PC-9 (cell line): ENCODE measurements around the gene WRAP53. TPM values are rescaled to one million over a fixed set of nuclear protein-coding genes. Genes with fewer than 3 reads are reported as not detected.

ENCODE experiments used
- BruUV-seq: library from RNA; stranded (reverse); fragments of 400-500 nt; replicated peaks from 2 replicates; lab custom pipeline; 2021; lab: Mats Ljungman, UMichigan
- CTCF ChIA-PET: fragments of 300-600 bp; sonication (Branson Sonifier 250); formaldehyde crosslinking; loops from one replicate; lab custom pipeline; 2022; ENCODE audit warnings: antibody characterized with exemption; lab: Charles Lee
- POLR2A ChIA-PET: fragments of 300-600 bp; sonication (Branson Sonifier 250); formaldehyde crosslinking; loops from one replicate; lab custom pipeline; 2022; ENCODE audit warnings: antibody characterized with exemption; ENCODE audit not compliant: unreplicated experiment; lab: Charles Lee
- DNase-seq, 2 experiments: peaks; one replicate each; pipeline versions ENCODE4 v3.0.0 to v3.0.0-alpha.2; 2015 to 2022; ENCODE audit warnings: mixed read lengths in 1 of 2
- H2AFZ ChIP-seq: fragments of 200-600 bp; sonication (generic); 2 replicates; pipeline ENCODE4 v1.8.1; 2017; ENCODE audit warnings: antibody characterized with exemption
- H3F3A ChIP-seq: fragments of 200-600 bp; sonication (generic); 2 replicates; pipeline ENCODE4 v1.8.1; 2017; ENCODE audit warnings: antibody characterized with exemption, mild to moderate bottlenecking, low read depth; ENCODE audit not compliant: insufficient read depth
- H3K27ac ChIP-seq: fragments of 200-600 bp; sonication (generic); 2 replicates; pipeline ENCODE4 v1.6.1; 2016; ENCODE audit warnings: mixed run types
- H3K27me3 ChIP-seq: fragments of 200-600 bp; sonication (generic); 2 replicates; pipeline ENCODE4 v1.6.1; 2016; ENCODE audit warnings: low read depth, mixed run types; ENCODE audit not compliant: insufficient read depth
- H3K36me3 ChIP-seq: fragments of 200-600 bp; sonication (generic); 2 replicates; pipeline ENCODE4 v1.6.1; 2016; ENCODE audit warnings: low read depth, mixed run types
- H3K4me1 ChIP-seq: fragments of 200-600 bp; sonication (generic); replicated peaks from 2 replicates; pipeline ENCODE4 v1.6.1; 2016; ENCODE audit warnings: mixed run types; ENCODE audit not compliant: insufficient read depth
- H3K4me2 ChIP-seq: fragments of 200-600 bp; sonication (generic); 2 replicates; pipeline ENCODE4 v1.6.1; 2017; ENCODE audit warnings: mixed run types
- H3K4me3 ChIP-seq: fragments of 200-600 bp; sonication (generic); 2 replicates; pipeline ENCODE4 v1.6.1; 2016; ENCODE audit warnings: mixed run types
- H3K79me2 ChIP-seq: fragments of 200-600 bp; sonication (generic); 2 replicates; pipeline ENCODE4 v1.6.1; 2017; ENCODE audit warnings: low read depth, mixed run types
- H3K9me2 ChIP-seq: fragments of 200-600 bp; sonication (generic); 2 replicates; pipeline ENCODE4 v1.8.1; 2017; ENCODE audit warnings: mild to moderate bottlenecking; ENCODE audit not compliant: insufficient read depth
- H3K9me3 ChIP-seq: fragments of 200-600 bp; sonication (generic); 2 replicates; pipeline ENCODE4 v1.8.1; 2016; ENCODE audit warnings: low read depth; ENCODE audit not compliant: insufficient read depth
- H4K20me1 ChIP-seq: fragments of 200-600 bp; sonication (generic); 2 replicates; pipeline ENCODE4 v1.8.1; 2017; ENCODE audit not compliant: insufficient read depth
- CTCF ChIP-seq: fragments of 200-600 bp; sonication (generic); conservative IDR thresholded peaks from 2 replicates; pipeline ENCODE4 v1.6.1; 2017; ENCODE audit warnings: mixed run types, antibody characterized with exemption, mild to moderate bottlenecking, moderate library complexity
- EZH2 ChIP-seq: fragments of 200-600 bp; sonication (generic); IDR thresholded peaks from 2 replicates; pipeline ENCODE4 v1.8.0; 2017; ENCODE audit warnings: antibody characterized with exemption, low read depth
- intact Hi-C: fragments of 100-400 bp; cut with micrococcal nuclease; formaldehyde crosslinking; loops from one replicate; pipeline ENCODE4 v1.10.0; 2022; ENCODE audit not compliant: unreplicated experiment
- total RNA-seq: library from RNA; stranded (reverse); gene quantifications from 2 replicates; pipeline ENCODE4 v1.2.3, GENCODE V29; 2021

WRAP53 gene
- total RNA-seq, 1 experiment from 2014 or later: 31.9 TPM

- Histone ChIP-seq H2AFZ (no peak overlapping the region), H3K9me3 (no peaks in the 10 kb centered on the region), H3K79me2 (no peaks in the 10 kb centered on the region), H3K4me3 (no peak overlapping the region), H3K36me3 (no peaks in the 10 kb centered on the region), H4K20me1 (no peaks in the 10 kb centered on the region), H3K27ac (no peak overlapping the region), H3K9me2 (no peaks in the 10 kb centered on the region), H3K4me2 (no peak overlapping the region), H3K27me3 (peaks cover 11% of the 10 kb centered on the region), H3F3A (peaks cover 5% of the 10 kb centered on the region; the same call in 1 of the 2 replicates), H3K4me1 (no peaks in the 10 kb centered on the region)
- ChIA-PET POLR2A (no interaction called here), CTCF (no interaction called here)
- no TSS peak for BruUV-seq
- no peak for DNase-seq
- TF ChIP-seq CTCF: no peak
- no peak for TF ChIP-seq EZH2
- intact Hi-C loops: no loop called here
These were observed 35.6 kb upstream of the WRAP53 start for GRCh38 chr17:7652388-7653356.

- H3K27ac ChIP-seq: no peak overlapping the region
- no peak for TF ChIP-seq EZH2
- TF ChIP-seq CTCF: no peak
- no peaks in the 10 kb centered on the region for H3K36me3 ChIP-seq
- intact Hi-C loops: no loop called here
- peaks cover 11% of the 10 kb centered on the region for H3K27me3 ChIP-seq
- DNase-seq: no peak
- peaks cover 4% of the 10 kb centered on the region; the same call in 1 of the 2 replicates for H3F3A ChIP-seq
- H3K9me3 ChIP-seq: no peaks in the 10 kb centered on the region
- H3K4me1 ChIP-seq: no peaks in the 10 kb centered on the region
- no peaks in the 10 kb centered on the region for H3K79me2 ChIP-seq
- H4K20me1 ChIP-seq: no peaks in the 10 kb centered on the region
- H3K9me2 ChIP-seq: no peaks in the 10 kb centered on the region
- ChIA-PET POLR2A (no interaction called here), CTCF (no interaction called here)
- no peak overlapping the region for H3K4me3 ChIP-seq
- H2AFZ ChIP-seq: no peak overlapping the region
- BruUV-seq: no TSS peak
- no peak overlapping the region for H3K4me2 ChIP-seq
These were observed 33.3 kb upstream of the WRAP53 start for GRCh38 chr17:7654832-7655540.

- Histone ChIP-seq H3K79me2 (no peaks in the 10 kb centered on the region), H3F3A (no peaks in the 10 kb centered on the region), H3K9me2 (no peaks in the 10 kb centered on the region), H3K4me2 (no peak overlapping the region), H3K27ac (no peak overlapping the region), H2AFZ (no peak overlapping the region), H3K4me1 (no peaks in the 10 kb centered on the region), H3K4me3 (no peak overlapping the region), H3K9me3 (no peaks in the 10 kb centered on the region), H3K27me3 (peaks cover 11% of the 10 kb centered on the region), H4K20me1 (no peaks in the 10 kb centered on the region), H3K36me3 (no peaks in the 10 kb centered on the region)
- DNase-seq: no peak
- intact Hi-C loops: no loop called here
- TF ChIP-seq EZH2 (no peak), CTCF (no peak)
- ChIA-PET CTCF (no interaction called here), POLR2A (interaction anchor here (0.6 kb wide), 1 partner anchor 10 kb away, joined by 4 read pairs; no protein-coding TSS in a partner anchor)
- no TSS peak for BruUV-seq
These were observed 32.8 kb upstream of the WRAP53 start for GRCh38 chr17:7655541-7655840.
